OCI-LY1 (cell line): ENCODE measurements around the gene SAMD5.

Experiments
- H2AFZ ChIP-seq: fragments of 200-600 bp; sonication (generic), shearing (Covaris generic); 2 replicates; pipeline ENCODE4 v1.6.0; 2014; ENCODE audit warnings: antibody characterized with exemption, mild to moderate bottlenecking, low read length
- H3F3A ChIP-seq: fragments of 200-600 bp; sonication (generic), shearing (Covaris generic); 2 replicates; pipeline ENCODE4 v1.6.0; 2014; ENCODE audit warnings: mild to moderate bottlenecking, antibody characterized with exemption, low read length, moderate library complexity; ENCODE audit not compliant: insufficient read depth
- H3K27ac ChIP-seq: fragments of 200-600 bp; sonication (generic); 2 replicates; pipeline ENCODE4 v1.5.1; 2014; ENCODE audit warnings: low read length, mixed run types, mild to moderate bottlenecking, low read depth; ENCODE audit not compliant: poor library complexity, severe bottlenecking
- H3K27me3 ChIP-seq: fragments of 200-600 bp; sonication (generic); 2 replicates; pipeline ENCODE4 v1.6.0; 2014; ENCODE audit warnings: antibody characterized with exemption, mild to moderate bottlenecking, low read length, moderate library complexity; ENCODE audit not compliant: insufficient read depth
- H3K36me3 ChIP-seq: fragments of 200-600 bp; sonication (generic); 2 replicates; pipeline ENCODE4 v1.6.1; 2014; ENCODE audit warnings: mild to moderate bottlenecking, antibody characterized with exemption, low read length, moderate library complexity, mixed read lengths; ENCODE audit not compliant: insufficient read depth
- H3K4me1 ChIP-seq: fragments of 200-600 bp; sonication (generic); 2 replicates; pipeline ENCODE4 v1.5.1; 2014; ENCODE audit warnings: mild to moderate bottlenecking, low read length, moderate library complexity; ENCODE audit not compliant: insufficient read depth, severe bottlenecking
- H3K4me2 ChIP-seq: fragments of 200-600 bp; sonication (generic), shearing (Covaris generic); 2 replicates; pipeline ENCODE4 v1.6.1; 2014; ENCODE audit warnings: low read length
- H3K4me3 ChIP-seq: fragments of 200-600 bp; sonication (generic); 2 replicates; pipeline ENCODE4 v1.5.1; 2014; ENCODE audit warnings: low read length, low read depth, mild to moderate bottlenecking, mixed read lengths; ENCODE audit not compliant: poor library complexity, severe bottlenecking
- H3K79me2 ChIP-seq: fragments of 200-600 bp; shearing (Covaris generic); 2 replicates; pipeline ENCODE4 v1.6.1; 2016; ENCODE audit warnings: mixed run types, low read length, mixed read lengths; ENCODE audit not compliant: insufficient read depth
- H3K9ac ChIP-seq: fragments of 200-600 bp; sonication (generic), shearing (Covaris generic); 2 replicates; pipeline ENCODE4 v1.6.1; 2014; ENCODE audit warnings: mild to moderate bottlenecking, low read length, mixed read lengths
- H3K9me2 ChIP-seq: fragments of 200-600 bp; sonication (generic), shearing (Covaris generic); 2 replicates; pipeline ENCODE4 v1.6.1; 2014; ENCODE audit warnings: low read depth, mild to moderate bottlenecking, low read length, mixed read lengths
- H3K9me3 ChIP-seq: fragments of 200-600 bp; shearing (Covaris generic); 2 replicates; pipeline ENCODE4 v1.6.1; 2014; ENCODE audit warnings: low read length, mixed read lengths
- H4K20me1 ChIP-seq: fragments of 200-600 bp; sonication (generic), shearing (Covaris generic); 2 replicates; pipeline ENCODE4 v1.6.0; 2016; ENCODE audit warnings: mild to moderate bottlenecking, low read length; ENCODE audit not compliant: insufficient read depth
- CTCF ChIP-seq: fragments of 200-600 bp; sonication (generic), shearing (Covaris generic); IDR thresholded peaks from 2 replicates; pipeline ENCODE4 v1.5.1; 2017; ENCODE audit warnings: mild to moderate bottlenecking, antibody characterized with exemption, low read length, moderate library complexity, mixed read lengths
- EZH2 ChIP-seq: fragments of 200-600 bp; sonication (generic), shearing (Covaris generic); IDR thresholded peaks from 2 replicates; pipeline ENCODE4 v1.8.0; 2017; ENCODE audit warnings: borderline replicate concordance, mixed run types, mild to moderate bottlenecking, antibody characterized with exemption, low read length, moderate library complexity, mixed read lengths

Gene SAMD5

DNA sequence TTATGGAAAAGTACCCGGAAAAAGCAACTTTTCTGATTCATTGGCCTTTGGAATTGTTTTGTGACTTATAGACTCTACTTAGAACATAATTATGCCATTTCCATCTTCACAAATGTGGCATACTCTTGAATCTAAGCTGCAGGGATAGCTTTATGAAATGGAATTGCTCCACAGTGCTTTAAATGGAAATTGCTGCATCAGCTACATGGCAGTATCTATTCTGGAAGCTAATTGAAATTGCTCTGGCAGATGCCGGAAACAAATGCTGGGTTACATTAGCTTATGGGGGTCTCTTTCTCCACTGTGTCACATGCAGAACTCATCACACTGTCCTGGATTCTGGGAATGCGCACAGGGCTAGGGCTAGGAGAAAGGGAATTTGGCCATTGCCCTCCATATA, 108.9 kb downstream of the SAMD5 start:
- H3K79me2 ChIP-seq, result no peaks in the 10 kb centered on the region
- H4K20me1 ChIP-seq, result no peaks in the 10 kb centered on the region
- H3K36me3 ChIP-seq, result no peaks in the 10 kb centered on the region
- H3K9me2 ChIP-seq, result no peaks in the 10 kb centered on the region
- H3K9me3 ChIP-seq, result no peaks in the 10 kb centered on the region
- no peak overlapping the region for H3K27ac ChIP-seq
- TF ChIP-seq CTCF (no peak), EZH2 (no peak)
- no peak overlapping the region for H3K4me2 ChIP-seq
- H3K4me1 ChIP-seq, result no peaks in the 10 kb centered on the region
- no peaks in the 10 kb centered on the region for H3K27me3 ChIP-seq
- no peak overlapping the region for H3K9ac ChIP-seq
- H2AFZ ChIP-seq, result no peak overlapping the region
- no peaks in the 10 kb centered on the region for H3F3A ChIP-seq
- no peak overlapping the region for H3K4me3 ChIP-seq

DNA sequence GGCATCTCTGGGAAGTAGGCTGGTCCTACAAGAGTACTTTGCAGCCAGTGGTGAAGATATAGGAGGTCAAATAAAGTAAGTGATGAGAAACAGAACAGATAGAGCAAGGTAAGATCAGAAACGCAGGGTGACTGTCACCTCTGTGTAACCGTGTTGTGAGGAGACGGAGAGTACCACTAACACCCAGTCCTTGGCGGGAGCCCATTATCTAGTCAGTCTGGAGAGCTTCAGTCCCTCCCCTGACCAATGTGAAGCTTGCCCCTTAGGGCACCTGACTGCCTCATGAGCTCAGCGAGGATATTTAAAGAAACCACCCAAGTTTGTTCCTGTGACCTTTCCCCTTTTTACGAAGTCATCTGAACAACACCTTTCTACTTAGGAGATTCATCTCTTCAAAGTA, 110.0 kb downstream of the SAMD5 start:
- Histone ChIP-seq H3K27ac (no peak overlapping the region), H3F3A (no peaks in the 10 kb centered on the region), H3K79me2 (no peaks in the 10 kb centered on the region), H3K4me2 (no peak overlapping the region), H3K36me3 (no peaks in the 10 kb centered on the region), H3K27me3 (no peaks in the 10 kb centered on the region), H3K4me3 (no peak overlapping the region), H4K20me1 (no peaks in the 10 kb centered on the region), H2AFZ (no peak overlapping the region), H3K9me3 (no peaks in the 10 kb centered on the region), H3K9me2 (no peaks in the 10 kb centered on the region), H3K4me1 (no peaks in the 10 kb centered on the region), H3K9ac (no peak overlapping the region)
- TF ChIP-seq EZH2, result no peak

- no peaks in the 10 kb centered on the region for H3K79me2 ChIP-seq
- H3F3A ChIP-seq, result no peaks in the 10 kb centered on the region
- H3K27ac ChIP-seq, result no peak overlapping the region
- H3K4me2 ChIP-seq, result no peak overlapping the region
- H3K9me2 ChIP-seq, result no peaks in the 10 kb centered on the region
- no peaks in the 10 kb centered on the region for H4K20me1 ChIP-seq
- no peaks in the 10 kb centered on the region for H3K4me1 ChIP-seq
- TF ChIP-seq CTCF (no peak), EZH2 (no peak)
- no peaks in the 10 kb centered on the region for H3K9me3 ChIP-seq
- H3K36me3 ChIP-seq, result no peaks in the 10 kb centered on the region
- H3K27me3 ChIP-seq, result no peaks in the 10 kb centered on the region
- no peak overlapping the region for H3K9ac ChIP-seq
- no peak overlapping the region for H2AFZ ChIP-seq
- H3K4me3 ChIP-seq, result no peak overlapping the region
Measured at GRCh38 chr6:147618927-147619326, 110.4 kb downstream of the SAMD5 start.
